GM19025 (cell line): ENCODE data around the gene FRMD5.
"Not testable (repeated sequence)": the region's sequence is repeated elsewhere in the genome, so short reads cannot be mapped to it uniquely, and the experiment has no call there.

Experiments used
- ATAC-seq: cut with Tn5 transposase; IDR thresholded peaks from one replicate; pipeline ENCODE4 v1.9.1; 2021; ENCODE audit warnings: mild to moderate bottlenecking, low read depth, moderate library complexity; ENCODE audit not compliant: unreplicated experiment

The FRMD5 gene

DNA sequence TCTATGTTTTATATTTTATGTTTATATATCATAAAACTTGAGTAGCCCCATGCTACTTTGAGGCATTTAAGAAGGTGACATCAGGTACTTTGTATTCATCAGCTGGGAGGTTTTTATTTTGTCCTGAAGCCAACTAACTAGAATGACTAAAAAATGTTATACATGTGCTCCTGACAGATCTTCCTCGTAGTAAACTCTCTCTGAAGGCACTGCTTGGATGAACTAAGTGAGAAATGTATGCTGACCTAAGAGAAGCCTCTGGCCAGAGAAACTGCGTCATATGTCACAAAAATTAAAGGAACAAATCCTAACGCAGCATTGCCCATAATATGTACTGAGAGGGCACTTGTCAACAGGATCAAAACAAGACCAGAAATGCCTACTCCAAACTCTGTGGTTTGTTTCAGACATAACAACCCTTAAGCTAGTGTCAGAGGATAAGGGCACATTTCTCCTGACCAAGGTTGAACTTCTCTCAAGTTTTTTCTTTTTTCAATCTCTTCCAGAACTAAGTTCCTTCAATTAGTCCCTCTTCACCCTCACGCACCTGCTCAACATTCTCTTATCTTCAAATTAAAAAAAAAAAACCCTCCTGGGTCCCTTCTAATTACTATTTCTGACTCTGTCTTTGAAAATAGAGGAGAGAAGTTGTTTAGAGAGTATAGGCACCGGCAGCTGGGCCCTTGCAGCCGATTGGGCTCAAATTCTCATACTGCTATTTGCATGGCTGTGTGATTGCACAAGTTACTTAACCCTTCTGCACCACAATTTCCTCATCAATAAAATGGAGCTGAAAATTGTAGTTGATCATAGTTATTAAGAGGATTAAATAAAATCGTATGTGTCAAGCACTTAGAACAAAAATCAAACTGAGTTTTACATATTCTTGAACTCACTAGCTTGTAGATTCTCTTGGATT, 159.0 kb downstream of the FRMD5 start:
- no peak for ATAC-seq

DNA sequence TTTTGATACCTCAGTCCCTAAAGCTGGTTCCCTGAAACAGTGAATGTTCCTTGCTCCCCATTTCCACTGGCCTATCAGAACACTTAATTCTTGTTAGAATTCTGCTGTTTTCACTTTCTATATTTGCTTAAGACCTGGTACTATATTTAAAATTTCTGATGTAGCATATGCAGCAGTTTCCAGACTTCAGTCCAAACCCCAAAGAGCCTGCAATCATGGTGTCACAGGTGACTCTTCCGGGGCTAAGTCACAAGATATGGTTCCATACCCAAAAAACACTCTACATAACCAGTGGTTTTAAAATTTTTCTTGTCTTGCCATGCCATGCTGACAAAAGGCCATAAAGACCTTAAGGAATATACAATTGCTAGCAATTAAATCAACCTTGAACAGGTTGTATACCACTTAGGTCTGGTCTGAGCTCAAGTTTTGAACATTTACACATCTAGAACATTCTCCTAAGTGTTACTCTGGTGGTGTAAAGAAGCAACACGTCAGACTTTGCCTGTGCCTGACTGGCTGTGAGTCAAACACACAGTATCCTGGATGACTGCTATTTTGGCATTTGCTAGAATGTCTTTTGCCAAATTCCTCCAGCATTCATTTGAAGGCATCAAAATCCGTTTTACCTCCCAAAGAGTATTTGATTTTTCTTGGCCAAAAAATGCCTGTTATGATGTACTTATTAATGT, 160.0 kb downstream of the FRMD5 start:
- ATAC-seq, result no peak

DNA sequence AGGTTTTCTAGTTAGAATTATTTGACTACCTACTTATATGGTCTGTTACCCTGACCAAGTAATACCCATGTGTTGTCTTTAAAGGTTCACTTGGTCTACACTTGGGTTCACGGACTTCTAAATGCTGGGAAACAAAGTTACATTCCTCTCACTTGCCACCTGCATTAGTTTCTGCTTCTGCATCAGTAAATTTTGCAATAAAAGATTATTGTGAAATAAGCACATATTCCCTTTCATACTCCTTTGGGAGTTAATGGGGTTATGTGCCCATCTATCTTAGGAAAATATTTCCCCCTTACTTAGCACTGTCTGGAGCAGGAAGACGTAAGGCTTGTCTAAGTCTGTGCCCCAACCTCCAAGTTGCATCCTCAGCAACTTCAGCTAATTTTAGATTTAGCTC, 160.7 kb downstream of the FRMD5 start:
- ATAC-seq, result no peak

DNA sequence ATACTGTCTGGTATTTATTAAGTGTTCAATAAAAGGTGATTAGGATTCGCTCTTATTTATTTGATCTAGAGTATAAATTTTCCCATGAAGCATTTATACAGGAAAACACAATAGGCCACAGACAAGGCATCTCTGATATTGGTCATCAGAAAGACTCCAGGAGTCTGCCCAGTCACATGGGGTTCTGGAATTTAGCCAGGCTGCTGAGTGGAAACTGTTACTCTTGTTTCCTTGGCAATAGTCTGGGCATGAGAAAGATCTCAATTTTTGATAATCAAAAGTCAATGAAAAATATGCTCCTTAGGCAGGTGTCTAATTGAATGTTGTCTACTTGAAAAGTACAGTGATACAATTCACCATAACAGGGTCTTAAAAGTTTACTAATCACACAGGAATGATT, 161.2 kb downstream of the FRMD5 start:
- ATAC-seq, result no peak

DNA sequence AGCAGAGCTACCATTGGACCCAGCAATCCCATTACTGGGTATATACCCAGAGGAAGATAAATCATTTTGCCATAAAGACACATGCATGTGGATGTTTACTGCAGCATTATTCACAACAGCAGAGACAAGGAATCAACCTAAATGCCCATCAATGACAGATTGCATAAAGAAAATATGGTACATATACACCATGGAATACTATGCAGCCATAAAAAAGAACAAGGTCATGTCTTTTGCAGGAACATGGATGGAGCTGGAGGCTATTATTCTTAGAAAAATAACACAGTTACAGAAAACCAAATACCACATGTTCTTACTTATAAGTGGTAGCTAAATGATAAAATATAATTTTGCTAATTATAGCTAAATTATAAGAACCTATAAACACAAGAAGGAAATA, 162.3 kb downstream of the FRMD5 start:
- not testable (repeated sequence) for ATAC-seq

DNA sequence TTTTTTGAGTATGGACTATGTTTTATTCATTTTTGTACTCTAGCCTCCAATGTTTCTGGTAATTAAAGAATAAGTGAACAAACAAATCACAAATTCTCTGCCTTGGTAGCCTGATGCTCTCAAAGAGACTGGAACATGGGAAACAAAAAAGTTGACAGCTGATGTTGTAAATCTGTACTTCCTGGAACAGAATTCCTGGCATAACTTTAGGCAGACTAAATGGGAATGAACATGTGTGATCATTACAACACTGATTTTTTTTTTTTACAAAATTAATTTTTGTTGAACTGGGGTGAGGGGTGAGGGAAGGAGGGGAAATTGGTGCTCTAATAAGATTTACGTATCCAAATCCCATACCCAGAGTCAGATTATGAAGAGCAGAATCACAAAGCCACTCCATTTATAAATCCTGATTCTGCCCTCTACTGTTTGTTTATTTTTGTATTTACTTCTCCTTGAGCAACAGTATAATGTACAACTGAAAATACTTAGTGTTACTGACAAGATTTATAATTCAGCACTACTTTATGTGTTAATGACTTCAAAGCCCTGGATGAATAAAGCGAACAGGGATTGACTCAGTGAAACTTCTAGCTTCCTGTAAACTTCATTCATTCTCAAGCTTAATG, 165.0 kb downstream of the FRMD5 start:
- ATAC-seq, result no peak

DNA sequence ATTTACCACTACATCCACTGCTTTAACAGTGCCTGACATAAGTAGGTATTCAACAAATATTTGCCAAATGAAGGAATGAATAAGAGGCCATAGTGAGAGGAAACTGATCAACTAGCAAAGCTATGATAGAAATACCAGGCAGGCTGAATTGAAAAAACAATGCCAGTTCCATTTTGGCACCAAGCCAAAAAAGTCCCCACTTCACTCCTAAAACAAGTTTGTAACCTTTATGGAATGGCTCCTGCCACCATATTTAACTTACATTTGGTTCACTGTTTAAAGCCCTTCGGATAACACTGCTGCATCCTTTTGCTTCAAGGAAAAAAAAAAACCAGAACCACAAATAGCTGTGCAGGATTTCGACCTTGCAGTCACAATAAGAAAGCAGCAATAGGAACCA, 166.1 kb downstream of the FRMD5 start:
- no peak for ATAC-seq

DNA sequence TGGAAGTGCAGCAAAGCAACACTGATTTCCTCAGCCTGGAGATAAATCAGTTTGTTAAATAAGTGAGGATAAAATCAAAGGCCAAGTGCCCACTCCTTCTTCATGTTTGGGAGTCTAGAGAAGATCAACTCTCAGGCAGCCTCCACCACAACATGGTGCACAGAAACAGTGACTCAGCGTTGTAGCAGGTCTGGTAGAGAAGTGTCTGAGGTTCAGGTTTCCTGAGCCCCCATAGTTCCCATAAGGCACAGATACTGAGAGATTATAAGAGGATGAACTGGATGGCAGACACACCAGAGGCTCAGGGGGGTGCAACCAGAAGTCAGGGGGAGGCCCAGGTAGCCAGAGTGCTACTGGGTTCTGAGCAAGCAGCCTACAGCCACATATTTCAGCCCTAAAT, 166.7 kb downstream of the FRMD5 start:
- no peak for ATAC-seq

DNA sequence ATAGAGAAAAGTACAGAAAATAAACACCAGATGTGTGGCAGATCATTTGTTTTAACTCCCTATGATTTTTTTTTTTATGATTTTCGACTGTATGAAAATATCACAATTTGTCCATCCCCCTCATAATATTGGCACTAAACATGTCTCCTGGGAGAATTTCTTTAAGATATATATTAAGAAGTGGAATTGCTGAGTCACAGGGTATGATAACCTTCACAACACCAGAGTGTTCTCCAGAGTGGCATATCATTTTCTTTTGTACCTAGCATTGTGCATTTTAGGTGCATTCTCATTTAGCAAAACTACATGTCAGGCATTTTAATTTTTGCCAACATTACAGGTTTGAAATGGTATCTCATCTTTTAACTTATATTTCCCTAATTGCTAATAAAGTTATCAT, 170.9 kb downstream of the FRMD5 start:
- no peak for ATAC-seq

DNA sequence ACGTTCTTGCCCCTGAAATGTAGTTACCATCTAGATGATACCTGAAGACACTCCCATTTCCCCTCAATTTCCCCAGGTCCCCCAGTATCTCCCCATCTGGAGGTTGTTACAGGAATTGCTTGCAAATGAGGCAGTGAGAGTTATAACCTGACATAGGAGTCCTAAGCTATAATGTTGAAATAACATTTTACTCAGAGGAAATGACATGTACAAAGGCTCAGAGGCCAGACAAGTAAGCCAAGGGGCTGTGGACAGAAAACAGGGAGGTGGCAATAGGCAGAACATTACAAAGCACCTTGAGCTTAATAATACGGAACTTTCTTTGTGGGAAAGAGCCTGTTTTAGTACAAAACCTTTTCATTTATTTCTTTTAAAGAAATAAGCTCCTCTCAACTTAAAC, 171.9 kb downstream of the FRMD5 start:
- ATAC-seq, result no peak

DNA sequence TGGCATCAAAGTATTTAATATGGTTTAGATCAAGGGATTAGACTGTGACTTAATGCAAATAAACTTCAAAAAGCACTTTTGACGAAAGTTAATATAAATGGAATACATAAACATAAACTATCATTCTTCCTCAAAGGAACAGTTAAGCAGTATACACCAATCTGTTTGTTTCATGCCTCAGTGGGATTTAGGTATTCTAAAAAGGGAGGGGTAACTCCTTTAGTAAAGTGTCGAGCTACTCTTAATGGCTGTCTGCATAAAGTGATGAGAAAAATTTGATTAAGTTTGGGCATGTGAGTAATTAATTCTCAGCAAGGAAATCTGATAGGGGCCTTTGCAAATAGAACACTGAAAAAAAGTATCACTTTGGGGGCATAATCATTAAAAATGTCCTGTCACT, 176.9 kb downstream of the FRMD5 start:
- no peak for ATAC-seq

DNA sequence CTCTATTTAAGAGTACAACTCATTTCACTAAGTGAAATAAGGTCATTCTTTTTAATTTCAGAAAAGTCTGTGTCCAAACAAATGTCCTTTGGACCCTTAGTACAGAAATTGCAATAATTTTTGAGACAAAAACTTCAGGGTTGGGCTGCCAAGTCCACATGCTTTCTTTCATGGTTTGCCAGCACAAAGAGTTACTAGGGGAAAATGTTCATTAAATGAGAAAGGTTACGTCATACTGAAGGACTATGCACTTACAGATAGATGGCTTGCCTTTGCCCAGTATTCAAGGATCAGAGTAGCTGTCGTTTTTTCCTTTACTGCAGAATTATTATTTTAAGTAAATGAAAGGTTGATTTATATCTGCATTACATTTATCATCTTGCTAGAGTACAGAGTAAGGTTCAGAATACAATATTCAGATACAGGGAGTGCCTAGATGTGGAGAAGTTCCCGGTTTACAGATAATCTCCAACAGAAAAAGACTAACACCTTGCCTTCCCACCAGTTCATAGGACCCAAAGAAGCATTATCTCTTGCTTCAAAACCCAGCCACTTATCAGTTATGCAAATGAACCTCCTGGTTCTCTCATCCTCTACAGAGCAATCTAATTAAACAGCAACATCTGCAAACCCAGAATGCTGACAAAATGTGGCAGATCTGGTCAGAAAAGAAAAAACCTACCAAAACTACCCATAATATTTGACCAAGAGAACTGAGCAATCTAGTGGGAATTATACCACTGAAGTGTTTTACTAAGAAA, 179.3 kb downstream of the FRMD5 start:
- ATAC-seq, result no peak

DNA sequence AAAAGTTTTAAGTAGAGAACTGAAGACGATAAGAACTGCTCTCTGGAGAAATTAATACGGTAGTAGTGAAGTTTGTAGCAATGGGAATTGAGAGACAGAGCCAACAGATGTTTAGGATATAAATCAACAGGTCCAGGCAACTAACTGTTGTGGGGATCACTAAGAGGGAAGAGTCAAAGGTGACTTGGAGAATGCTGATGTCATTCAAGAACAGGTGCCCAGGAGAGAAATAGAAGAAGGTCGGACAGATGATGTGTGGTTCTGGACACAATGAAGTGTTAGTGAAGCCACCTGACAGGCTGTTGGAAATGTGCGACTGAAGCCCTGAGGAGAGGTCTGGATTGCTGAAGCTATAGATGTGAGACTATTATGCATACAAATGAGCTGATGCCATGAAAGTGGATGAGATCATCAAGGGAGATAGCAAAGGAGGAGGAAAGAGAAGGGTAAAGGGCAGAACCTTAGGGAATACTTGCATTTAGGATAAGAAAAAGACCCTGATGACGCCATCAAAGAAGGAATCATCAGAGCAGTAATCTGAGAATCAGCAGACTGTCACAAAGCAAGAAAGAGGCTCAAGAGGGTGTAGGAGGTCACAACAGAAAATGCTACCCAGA, 183.7 kb downstream of the FRMD5 start:
- no peak for ATAC-seq

DNA sequence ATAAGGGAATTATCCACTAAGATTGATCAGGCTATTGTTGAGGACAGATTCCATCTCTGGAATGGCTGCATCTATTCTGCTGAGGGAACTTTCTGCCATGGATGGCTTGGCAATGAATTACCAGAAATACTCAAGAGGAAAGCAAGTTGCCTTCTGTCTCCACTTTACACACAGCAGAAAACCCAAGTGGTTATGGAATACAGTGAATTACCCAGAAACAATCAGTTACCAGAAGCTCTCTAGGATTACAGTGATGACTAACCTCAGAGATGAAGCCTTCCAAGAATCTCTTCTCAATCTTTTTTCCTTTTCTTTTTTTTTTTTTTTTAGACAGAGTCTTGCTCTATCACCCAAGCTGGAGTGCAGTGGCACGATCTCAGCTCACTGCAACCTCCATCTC, 185.0 kb downstream of the FRMD5 start:
- ATAC-seq, result no peak

DNA sequence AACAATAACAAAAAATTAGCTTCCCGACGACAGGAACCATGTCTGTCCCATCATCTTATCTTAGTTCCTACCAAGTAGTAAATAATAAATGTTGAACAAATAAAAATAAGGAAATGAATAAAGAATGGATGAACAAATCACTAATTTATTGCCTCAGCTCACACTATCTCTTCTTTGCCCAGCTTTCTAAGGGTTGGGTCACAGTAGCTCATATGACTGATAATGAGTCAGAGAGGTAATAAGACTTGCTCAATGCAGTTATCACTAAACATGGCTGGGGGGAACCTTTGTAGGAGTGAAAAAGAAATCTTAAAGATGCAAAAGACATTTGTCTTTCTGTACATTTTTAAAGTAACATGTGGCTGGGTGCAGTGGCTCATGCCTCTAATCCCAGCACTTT, 186.0 kb downstream of the FRMD5 start:
- no peak for ATAC-seq

DNA sequence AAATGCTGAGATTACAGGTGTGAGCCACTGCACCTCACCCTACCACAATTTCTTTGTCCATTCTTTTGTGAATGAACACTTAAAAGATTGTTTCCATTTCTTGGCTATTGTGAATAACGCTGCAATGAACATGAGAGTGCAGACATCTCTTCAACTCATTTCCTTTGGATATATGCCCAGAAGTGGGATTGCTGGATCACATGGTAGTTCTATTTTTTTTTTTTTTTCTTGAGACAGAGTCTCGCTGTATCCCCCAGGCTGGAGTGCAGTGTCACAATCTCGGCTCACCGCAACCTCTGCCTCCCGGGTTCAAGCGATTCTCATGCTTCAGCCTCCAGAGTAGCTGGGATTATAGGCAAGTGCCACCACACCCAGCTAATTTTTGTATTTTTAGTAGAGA, 194.8 kb downstream of the FRMD5 start:
- ATAC-seq, result not testable (repeated sequence)

DNA sequence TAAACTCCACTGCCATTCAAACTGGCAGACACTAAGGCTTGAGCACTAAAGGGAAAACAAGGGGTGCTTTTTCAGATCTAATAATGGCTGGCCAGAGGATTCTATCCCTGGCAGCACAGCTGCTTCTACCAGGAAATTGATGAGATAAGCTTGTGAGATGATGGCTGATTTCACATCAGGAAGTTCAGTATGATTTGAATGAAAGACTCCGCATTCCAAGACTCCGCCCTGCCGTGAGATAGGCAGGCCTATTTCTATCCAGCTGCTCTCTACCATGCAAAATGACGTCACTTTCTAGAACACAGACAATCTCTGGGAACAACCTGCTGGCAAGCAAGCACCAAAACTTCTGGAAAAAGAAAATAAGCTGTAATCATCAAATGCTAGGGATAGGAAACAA, 196.5 kb downstream of the FRMD5 start:
- ATAC-seq, result no peak

DNA sequence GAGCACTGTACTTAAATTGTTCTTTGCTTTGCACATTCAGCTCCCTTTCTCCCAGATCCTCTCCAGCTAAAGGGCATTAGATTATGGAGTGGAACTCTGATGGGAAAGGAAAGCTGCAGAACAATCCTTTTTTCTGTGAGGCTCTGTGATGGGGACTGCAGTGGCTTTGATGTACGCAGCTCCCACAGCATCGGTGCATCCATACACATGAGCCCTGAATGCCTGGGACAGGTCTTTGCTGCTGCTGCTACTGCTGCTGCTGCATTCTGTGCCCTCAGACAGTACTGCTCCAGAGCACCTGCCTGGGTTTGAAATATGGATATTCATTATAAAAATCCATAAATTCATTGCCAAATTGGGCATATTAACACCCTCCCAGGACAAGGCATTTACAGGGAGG, 203.9 kb downstream of the FRMD5 start:
- ATAC-seq, result no peak

DNA sequence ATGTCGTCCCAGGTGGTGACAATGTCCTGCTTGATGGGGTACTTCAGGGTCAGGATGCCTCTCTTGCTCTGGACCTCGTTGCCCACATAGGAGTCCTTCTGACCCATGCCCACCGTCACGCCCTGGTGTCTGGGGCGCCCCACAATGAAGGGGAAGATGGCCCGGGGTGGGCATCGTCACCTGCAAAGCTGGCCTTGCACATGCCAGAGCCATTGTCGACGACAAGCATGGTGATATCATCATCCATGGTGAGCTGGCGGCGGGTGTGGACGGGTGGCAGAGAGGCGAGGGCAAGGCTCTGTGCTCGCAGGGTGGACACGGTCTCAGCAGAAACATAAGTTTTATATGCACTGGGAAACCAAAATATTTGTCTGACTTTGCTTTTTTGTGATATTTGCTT, 205.1 kb downstream of the FRMD5 start:
- ATAC-seq, result no peak

DNA sequence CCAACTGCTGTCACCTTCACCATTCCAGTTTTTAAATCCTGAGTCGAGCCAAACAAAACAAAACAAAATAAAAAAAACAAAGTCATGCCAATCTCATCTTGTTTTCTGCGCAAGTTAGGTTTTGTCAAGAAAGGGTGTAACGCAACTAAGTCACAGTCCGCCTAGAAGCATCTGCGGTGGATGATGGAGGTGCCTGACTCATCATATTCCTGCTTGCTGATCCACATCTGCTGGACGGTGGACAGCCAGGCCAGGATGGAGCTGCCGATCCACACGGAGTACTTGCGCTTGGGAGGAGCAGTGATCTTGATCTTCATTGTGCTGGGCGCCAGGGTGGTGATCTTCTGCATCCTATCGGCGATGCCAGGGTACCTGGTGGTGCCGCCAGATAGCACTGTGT, 206.2 kb downstream of the FRMD5 start:
- ATAC-seq, result no peak
